NCI-H69 (cell line): ENCODE measurements around the gene PPP1R16B.
"Not testable (repeated sequence)": the region's sequence is repeated elsewhere in the genome, so short reads cannot be mapped to it uniquely, and the experiment has no call there.

Experiments
- DNase-seq: peaks from one replicate; lab custom pipeline; 2025; lab: John Stamatoyannopoulos, UW

Gene PPP1R16B

DNA sequence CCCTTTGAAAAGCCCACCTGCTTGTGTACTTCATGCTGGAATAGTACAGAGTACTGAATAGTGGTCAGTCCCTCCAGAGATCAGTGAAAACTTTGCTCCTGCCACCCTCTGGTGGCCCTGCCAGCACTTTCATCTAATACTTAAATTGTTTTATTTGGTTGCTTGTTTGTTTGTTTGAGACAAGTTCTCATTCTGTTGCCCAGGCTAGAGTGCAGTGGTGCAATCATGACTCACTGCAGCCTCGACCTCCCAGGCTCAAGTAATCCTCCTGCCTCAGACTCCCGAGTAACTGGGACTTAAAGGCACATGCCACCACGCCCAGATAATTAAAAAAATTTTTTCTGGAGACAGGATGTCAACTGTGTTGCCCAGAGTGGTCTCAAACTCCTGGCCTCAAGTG is 129.8 kb downstream of the PPP1R16B start:
- DNase-seq = no peak

- DNase-seq = no peak
These were observed 130.5 kb downstream of the PPP1R16B start for GRCh38 chr20:38935967-38936407.

DNA sequence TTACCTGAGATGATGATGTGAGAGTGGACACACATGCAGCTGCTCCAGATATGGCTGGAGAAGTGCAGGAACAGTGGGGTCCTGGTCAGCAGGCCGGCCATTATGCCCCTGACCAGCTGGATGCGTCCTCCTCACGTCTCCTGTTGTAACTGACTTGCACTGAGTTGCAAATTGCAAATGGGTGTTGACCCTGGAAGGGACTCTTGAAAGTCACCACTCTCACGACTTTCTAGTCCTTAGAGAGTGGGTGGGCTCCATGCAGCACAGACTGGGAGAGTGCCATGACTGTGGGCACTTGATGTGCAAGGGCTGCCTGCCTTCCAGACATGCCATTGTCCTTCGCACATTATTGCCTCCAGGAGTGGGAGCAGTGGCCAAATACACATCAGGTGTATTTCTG is 131.5 kb downstream of the PPP1R16B start:
- DNase-seq = no peak

DNA sequence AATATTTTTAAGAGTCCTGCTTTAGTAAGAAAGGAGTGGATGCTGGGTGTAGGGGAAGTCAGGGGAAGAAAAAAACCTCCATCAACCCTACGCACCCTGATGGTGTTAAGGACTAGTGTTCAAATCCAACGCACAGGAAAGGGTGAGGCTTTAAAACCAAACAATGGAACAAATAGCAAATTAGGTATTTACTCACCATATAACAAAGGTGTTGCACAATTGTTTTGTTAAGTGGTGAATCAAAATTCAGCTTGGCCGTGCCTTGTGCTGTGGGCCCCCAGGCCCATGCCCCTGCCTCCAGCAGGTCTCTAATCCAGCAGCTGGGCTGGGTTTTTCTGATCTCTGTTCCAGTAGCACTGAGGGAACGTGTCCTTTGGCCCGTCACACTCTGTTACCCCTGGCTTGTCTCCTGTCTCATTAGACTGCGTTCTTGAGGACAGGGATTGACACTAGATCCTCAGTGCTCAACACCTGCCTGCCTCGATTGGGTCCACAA is 132.5 kb downstream of the PPP1R16B start:
- no peak for DNase-seq

- no peak for DNase-seq
These were observed 134.2 kb downstream of the PPP1R16B start for GRCh38 chr20:38939686-38940085.

GRCh38 chr20:38940644-38941043 is 135.1 kb downstream of the PPP1R16B start:
- no peak for DNase-seq

GRCh38 chr20:38941726-38942389 is 136.4 kb downstream of the PPP1R16B start:
- DNase-seq = no peak

DNA sequence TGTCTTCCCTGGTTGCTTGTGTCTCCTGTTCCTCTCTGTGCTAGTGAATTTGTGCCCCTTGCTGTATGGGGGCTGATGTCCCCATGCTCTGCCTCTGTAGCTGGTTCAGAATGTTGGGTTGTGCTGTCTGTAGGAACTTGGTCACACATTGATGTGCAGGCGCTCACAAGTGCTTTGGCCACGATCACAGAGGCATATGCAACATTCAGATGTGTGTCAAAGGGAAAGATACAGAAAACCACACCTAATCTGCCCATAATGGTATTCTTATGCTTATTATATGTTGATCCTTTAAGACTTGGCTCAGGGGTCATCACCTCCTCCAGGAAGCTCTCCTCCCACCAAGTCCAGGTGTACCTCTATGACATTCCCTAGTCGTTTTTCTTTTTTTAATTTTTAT is 139.5 kb downstream of the PPP1R16B start:
- no peak for DNase-seq

GRCh38 chr20:38946836-38947235 is 141.3 kb downstream of the PPP1R16B start:
- no peak for DNase-seq

- no peak for DNase-seq
These were observed 142.4 kb downstream of the PPP1R16B start for GRCh38 chr20:38947931-38948362.

GRCh38 chr20:38950254-38950653 is 144.8 kb downstream of the PPP1R16B start:
- DNase-seq = no peak

DNA sequence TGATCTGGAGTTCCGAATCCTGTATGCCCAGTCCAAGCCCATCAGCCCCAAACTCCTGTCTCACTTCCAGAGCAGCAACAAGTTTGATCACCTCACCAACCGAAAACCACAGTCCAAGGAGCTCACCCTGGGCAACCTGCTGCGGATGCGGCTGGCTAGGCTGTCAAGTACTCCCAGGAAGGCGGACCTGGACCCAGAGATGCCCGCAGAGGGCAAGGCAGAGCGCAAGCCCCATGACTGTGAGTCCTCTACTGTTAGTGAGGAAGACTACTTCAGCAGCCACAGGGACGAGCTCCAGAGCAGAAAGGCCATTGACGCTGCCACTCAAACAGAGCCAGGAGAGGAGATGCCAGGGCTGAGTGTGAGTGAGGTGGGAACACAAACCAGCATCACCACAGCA is 146.1 kb downstream of the PPP1R16B start:
- DNase-seq = no peak

DNA sequence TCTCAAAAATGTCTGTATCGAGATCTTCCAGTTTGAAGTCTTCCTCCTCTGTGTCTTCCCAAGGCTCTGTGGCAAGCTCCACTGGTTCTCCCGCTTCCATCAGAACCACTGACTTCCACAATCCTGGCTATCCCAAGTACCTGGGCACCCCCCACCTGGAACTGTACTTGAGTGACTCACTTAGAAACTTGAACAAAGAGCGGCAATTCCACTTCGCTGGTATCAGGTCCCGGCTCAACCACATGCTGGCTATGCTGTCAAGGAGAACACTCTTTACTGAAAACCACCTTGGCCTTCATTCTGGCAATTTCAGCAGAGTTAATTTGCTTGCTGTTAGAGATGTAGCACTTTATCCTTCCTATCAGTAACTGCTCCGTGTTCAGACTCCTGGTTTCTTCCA is 146.7 kb downstream of the PPP1R16B start:
- no peak for DNase-seq

DNA sequence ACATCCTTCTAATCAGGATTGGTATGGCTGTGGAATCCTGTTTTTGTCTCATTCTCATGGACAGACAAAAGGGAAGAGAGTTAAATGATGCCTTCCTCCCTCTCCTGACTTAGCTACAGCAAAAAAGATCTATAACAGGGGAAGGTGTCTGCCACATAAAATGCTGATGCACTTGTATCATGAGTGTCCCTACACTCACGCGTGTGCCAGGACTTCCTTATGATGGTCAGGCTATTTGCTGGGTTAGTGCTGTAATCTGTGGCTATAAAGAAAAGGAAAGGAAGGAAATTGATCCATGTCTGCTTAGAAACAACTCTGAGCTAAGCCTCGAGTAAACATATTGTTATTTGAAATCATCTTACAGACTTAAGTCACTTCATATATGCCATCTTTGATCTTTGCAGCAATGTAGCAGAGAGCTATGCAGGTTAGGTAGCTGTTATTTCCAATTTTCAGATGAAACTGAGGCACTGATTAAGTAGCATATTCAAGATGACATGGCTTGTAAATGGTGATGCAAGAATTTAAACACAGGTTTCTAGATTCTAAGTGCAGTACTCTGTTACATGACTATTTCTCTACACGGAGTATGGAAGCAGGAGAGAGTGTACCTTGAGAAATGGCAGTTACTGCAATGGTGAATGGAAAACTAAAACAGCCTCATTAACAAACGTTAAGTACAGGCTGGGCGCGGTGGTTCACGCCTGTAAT is 148.3 kb downstream of the PPP1R16B start:
- DNase-seq = no peak

- DNase-seq = peak; percentile 2
These were observed 151.9 kb downstream of the PPP1R16B start for GRCh38 chr20:38957235-38957876.

DNA sequence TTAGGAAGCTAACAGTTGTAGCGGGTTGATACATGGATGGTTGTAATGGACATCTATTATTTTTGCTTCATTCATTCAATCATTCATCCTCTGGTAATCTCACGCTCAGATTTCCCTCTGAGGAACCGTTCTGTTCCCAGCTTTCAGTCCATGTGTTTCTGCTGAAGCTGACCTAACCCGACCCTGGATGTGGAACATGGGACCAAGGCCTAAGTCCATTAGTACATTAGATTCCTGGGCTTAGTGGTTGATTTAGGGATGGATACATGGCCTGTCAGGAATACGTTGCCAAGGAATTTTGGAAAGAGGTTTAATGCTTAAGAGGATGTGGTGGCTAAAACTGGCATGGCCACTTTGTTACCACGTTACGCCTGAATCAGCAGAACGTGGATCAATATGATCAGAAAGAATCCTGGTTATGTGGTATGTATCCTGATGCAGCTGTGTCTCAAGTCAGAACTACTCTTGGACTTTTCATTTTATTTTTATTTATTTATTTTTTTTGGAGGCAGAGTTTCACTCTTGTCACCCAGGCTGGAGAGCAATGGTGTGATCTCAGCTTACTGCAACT is 152.5 kb downstream of the PPP1R16B start:
- DNase-seq = no peak

- DNase-seq = not testable (repeated sequence)
These were observed 154.7 kb downstream of the PPP1R16B start for GRCh38 chr20:38960187-38960687.

DNA sequence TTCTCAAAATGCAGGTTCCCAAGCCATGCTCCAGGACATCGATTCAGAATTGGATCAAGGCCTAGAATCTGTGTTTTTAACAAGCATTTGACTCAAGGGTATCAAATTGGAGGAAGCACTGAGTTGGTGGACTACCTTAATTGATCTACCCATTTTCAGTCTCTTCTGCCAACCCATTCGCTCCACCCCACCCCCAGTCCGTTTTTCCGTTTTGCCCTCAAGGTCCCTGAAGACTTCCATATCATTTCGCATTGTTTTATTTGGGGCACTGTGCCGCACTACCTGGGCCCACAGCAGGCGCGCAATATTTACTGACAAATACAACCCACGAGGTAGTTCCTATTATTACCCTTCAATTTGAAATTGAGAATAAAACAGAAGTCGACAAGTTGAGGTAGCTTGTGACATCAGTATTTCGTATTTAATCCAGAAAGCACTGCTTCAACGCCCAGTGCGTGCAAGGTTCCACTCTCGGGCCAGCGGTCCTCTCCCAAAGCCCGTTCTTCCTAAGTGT is 156.1 kb downstream of the PPP1R16B start:
- DNase-seq = peak; percentile 21

GRCh38 chr20:38962044-38962927 is 156.8 kb downstream of the PPP1R16B start, which contains the start of gene DHX35:
TSS of gene DHX35 (plus strand) at chr20:38962344. CDS start at chr20:38962368, 24 bp downstream.
- DNase-seq = peak; percentile 95

GRCh38 chr20:38962928-38963401 is 157.5 kb downstream of the PPP1R16B start:
- DNase-seq = no peak

DNA sequence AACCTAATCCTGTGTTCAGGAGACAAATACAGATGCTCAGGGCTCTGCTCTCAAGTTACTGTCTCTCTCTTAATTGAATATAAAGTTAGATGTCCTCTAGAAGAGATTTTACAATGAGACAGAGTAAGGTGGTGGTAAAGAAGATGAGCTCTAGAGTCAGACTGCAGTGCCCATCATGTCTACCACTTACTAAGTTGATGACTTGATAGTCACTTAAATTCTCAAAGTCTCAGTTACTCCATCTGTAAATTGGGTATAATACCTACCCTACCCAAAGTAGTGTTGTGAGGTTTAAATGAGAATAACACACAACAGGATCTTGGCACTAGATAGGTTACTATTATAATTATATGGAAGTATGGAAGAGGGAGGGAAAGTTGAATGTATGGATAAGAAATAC is 158.2 kb downstream of the PPP1R16B start:
- no peak for DNase-seq
